ENCODE data around the gene NFATC2.

The NFATC2 gene

DNA sequence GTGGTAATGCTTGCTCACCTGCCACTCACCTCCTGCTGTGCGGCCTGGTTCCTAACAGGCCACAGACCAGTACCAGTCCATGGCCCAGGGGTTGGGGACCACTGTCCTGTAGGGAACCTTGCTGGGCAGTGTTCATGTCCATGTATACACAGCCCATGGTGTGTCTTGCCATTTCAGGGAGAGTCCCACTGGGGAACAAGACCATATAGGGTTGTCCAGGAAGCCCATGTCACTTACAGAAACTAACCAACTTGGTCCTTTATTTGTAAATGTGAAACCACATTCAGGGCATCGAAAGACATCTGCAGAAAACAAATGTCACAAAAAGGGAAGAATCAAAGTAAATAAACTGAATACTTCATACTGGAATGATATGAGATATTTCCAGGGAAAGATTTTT is 179.1 kb downstream of the NFATC2 start:
- Histone ChIP-seq H3K79me2 (ENCODE audit: insufficient read depth, low read length) (no peaks in the 10 kb centered on the region), H3K9me2 (ENCODE audit: low read depth, low read length) (no peaks in the 10 kb centered on the region), H4K20me1 (ENCODE audit: insufficient read depth, low read length) (no peaks in the 10 kb centered on the region), H3F3A (ENCODE audit: insufficient read depth, low read length) (no peaks in the 10 kb centered on the region), H3K4me1 (ENCODE audit: insufficient read depth, low read length, severe bottlenecking) (no peaks in the 10 kb centered on the region), H3K9me3 (ENCODE audit: low read length) (peaks cover 2% of the 10 kb centered on the region; the same call in 1 of the 2 replicates), H3K27ac (ENCODE audit: low read depth, low read length, poor library complexity, severe bottlenecking) (no peak overlapping the region), H3K4me2 (ENCODE audit: low read length) (no peak overlapping the region), H3K36me3 (ENCODE audit: insufficient read depth, low read length) (no peaks in the 10 kb centered on the region), H3K27me3 (ENCODE audit: insufficient read depth, low read length) (0 out of 2 replicates have a peak, but pooled peaks cover 7% of the 10 kb centered on the region), H3K4me3 (ENCODE audit: low read depth, low read length, poor library complexity, severe bottlenecking) (no peak overlapping the region), H3K9ac (ENCODE audit: low read length) (no peak overlapping the region), H2AFZ (ENCODE audit: low read length) (no peak overlapping the region)
- no peak for TF ChIP-seq EZH2 (IDR thresholded peaks at IDR 0.05; ENCODE audit: borderline replicate concordance, low read length)
- TF ChIP-seq, protein P1, sequence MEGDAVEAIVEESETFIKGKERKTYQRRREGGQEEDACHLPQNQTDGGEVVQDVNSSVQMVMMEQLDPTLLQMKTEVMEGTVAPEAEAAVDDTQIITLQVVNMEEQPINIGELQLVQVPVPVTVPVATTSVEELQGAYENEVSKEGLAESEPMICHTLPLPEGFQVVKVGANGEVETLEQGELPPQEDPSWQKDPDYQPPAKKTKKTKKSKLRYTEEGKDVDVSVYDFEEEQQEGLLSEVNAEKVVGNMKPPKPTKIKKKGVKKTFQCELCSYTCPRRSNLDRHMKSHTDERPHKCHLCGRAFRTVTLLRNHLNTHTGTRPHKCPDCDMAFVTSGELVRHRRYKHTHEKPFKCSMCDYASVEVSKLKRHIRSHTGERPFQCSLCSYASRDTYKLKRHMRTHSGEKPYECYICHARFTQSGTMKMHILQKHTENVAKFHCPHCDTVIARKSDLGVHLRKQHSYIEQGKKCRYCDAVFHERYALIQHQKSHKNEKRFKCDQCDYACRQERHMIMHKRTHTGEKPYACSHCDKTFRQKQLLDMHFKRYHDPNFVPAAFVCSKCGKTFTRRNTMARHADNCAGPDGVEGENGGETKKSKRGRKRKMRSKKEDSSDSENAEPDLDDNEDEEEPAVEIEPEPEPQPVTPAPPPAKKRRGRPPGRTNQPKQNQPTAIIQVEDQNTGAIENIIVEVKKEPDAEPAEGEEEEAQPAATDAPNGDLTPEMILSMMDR (IDR thresholded peaks at IDR 0.05; ENCODE audit: low read length), result no peak

DNA sequence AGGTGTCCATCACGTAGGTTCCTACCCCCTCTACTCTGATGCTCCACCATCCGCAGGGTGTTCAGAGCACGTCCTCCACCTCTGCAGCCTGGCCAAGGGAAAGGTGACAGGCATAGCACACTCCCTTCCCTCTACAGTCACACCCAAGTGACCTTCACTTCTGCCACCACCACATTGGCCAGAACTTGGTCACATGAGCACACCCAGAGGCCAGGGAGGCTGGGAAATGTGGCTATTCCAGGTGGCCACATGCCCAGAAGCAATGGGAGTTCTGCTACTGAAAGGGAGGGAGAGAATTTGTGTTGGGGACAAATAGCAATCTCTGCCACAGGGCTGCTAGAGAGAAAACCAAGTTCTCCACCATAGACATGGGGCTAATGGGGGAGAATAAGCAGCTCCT is 180.3 kb downstream of the NFATC2 start:
- no peak overlapping the region for H3K9ac ChIP-seq (ENCODE audit: low read length)
- no peaks in the 10 kb centered on the region for H3F3A ChIP-seq (ENCODE audit: insufficient read depth, low read length)
- 0 out of 2 replicates have a peak, but pooled peaks cover 7% of the 10 kb centered on the region for H3K27me3 ChIP-seq (ENCODE audit: insufficient read depth, low read length)
- no peak overlapping the region for H3K4me2 ChIP-seq (ENCODE audit: low read length)
- no peaks in the 10 kb centered on the region for H4K20me1 ChIP-seq (ENCODE audit: insufficient read depth, low read length)
- H3K9me3 ChIP-seq (ENCODE audit: low read length), result peaks cover 2% of the 10 kb centered on the region; the same call in 1 of the 2 replicates
- H3K4me3 ChIP-seq (ENCODE audit: low read depth, low read length, poor library complexity, severe bottlenecking), result no peak overlapping the region
- H3K36me3 ChIP-seq (ENCODE audit: insufficient read depth, low read length), result no peaks in the 10 kb centered on the region
- H3K9me2 ChIP-seq (ENCODE audit: low read depth, low read length), result no peaks in the 10 kb centered on the region
- H2AFZ ChIP-seq (ENCODE audit: low read length), result no peak overlapping the region
- no peak overlapping the region for H3K27ac ChIP-seq (ENCODE audit: low read depth, low read length, poor library complexity, severe bottlenecking)
- H3K79me2 ChIP-seq (ENCODE audit: insufficient read depth, low read length), result no peaks in the 10 kb centered on the region
- no peaks in the 10 kb centered on the region for H3K4me1 ChIP-seq (ENCODE audit: insufficient read depth, low read length, severe bottlenecking)
- TF ChIP-seq, protein P1 (IDR thresholded peaks at IDR 0.05; ENCODE audit: low read length), result no peak
- TF ChIP-seq EZH2 (IDR thresholded peaks at IDR 0.05; ENCODE audit: borderline replicate concordance, low read length), result no peak

DNA sequence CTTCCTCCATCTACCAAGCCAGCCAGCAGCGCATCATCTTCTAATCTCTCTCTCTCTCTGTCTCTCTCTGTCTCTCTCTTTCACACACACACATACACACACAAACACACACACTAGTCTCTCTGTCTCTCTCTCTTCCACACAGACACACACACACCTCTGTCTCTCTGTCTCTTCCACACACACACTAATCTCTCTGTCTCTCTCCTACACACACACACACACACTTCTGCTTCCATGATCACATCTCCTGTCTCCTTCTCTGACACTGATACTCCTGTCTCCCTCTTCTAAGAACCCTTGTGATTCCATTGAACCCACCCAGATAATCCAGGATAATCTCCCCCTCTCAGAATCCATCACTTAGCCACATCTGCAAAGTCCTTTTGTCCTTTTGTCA is 181.3 kb downstream of the NFATC2 start:
- Histone ChIP-seq H3K79me2 (ENCODE audit: insufficient read depth, low read length) (no peaks in the 10 kb centered on the region), H3K9me3 (ENCODE audit: low read length) (peaks cover 2% of the 10 kb centered on the region; the same call in 1 of the 2 replicates), H3K4me2 (ENCODE audit: low read length) (no peak overlapping the region), H3K9me2 (ENCODE audit: low read depth, low read length) (no peaks in the 10 kb centered on the region), H4K20me1 (ENCODE audit: insufficient read depth, low read length) (no peaks in the 10 kb centered on the region), H3K36me3 (ENCODE audit: insufficient read depth, low read length) (no peaks in the 10 kb centered on the region), H3K4me3 (ENCODE audit: low read depth, low read length, poor library complexity, severe bottlenecking) (no peak overlapping the region), H3K4me1 (ENCODE audit: insufficient read depth, low read length, severe bottlenecking) (no peaks in the 10 kb centered on the region), H3F3A (ENCODE audit: insufficient read depth, low read length) (no peaks in the 10 kb centered on the region), H3K9ac (ENCODE audit: low read length) (no peak overlapping the region), H2AFZ (ENCODE audit: low read length) (no peak overlapping the region), H3K27ac (ENCODE audit: low read depth, low read length, poor library complexity, severe bottlenecking) (no peak overlapping the region), H3K27me3 (ENCODE audit: insufficient read depth, low read length) (0 out of 2 replicates have a peak, but pooled peaks cover 6% of the 10 kb centered on the region)
- TF ChIP-seq, protein P1 (IDR thresholded peaks at IDR 0.05; ENCODE audit: low read length), result no peak
